Myocyte (in vitro differentiated cells): ENCODE results near the gene RPS13. TPM values are rescaled to one million over a fixed set of nuclear protein-coding genes. Genes with fewer than 3 reads are reported as not detected.
"Not testable (repeated sequence)": the region's sequence is repeated elsewhere in the genome, so short reads cannot be mapped to it uniquely, and the experiment has no call there.

Experiments used
- DNase-seq: peaks from one replicate; pipeline ENCODE4 v3.0.0-alpha.2; 2012; ENCODE audit warnings: low read depth
- total RNA-seq: library from RNA; depleted of rRNA; stranded (reverse); fragments of >200 nt; gene quantifications from 2 replicates; pipeline ENCODE4 v1.2.3, GENCODE V29; 2014

Gene RPS13
- total RNA-seq, 1 donor from 2014 or later = 1,022 TPM

GRCh38 chr11:17036666-17037658, 40.5 kb downstream of the RPS13 start:
- DNase-seq = no peak

DNA sequence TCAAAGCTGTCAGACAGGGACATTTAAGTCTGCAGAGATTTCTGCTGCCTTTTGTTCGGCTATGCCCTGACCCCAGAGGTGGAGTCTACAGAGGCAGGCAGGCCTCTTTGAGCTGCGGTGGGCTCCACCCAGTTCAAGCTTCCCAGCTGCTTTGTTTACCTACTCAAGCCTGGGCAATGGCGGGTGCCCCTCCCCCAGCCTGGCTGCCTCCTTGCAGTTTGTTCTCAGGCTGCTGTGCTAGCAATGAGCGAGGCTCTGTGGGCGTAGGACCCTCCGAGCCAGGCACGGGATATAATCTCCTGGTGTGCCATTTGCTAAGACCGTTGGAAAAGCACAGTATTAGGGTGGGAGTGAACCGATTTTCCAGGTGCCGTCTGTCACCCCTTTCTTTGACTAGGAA, 43.4 kb downstream of the RPS13 start:
- DNase-seq = not testable (repeated sequence)

- no peak for DNase-seq
Measured at GRCh38 chr11:17026487-17027082, 50.9 kb downstream of the RPS13 start.

DNA sequence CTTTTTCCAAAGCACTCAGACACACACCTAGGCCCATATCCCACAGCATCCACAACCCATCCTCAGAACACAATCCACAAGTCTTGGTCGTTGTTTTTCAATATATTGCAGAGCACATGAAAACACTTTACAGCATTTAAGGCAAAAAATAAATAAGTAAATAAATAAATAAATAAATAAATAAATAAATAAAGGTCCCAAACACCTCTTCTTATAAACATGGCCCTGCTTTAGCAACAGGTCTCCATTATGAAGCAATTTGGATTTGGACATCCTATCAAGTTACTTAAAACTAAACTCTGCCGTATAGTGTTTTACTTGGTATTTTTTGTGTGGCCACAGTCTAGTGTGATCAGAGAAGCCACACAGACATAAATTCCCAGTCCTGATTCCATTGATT, 52.5 kb downstream of the RPS13 start:
- DNase-seq = no peak

Other genes with a start within 250 kb of the RPS13 start
- gene PLEKHA7, start 63.3 kb downstream of the RPS13 start, total RNA-seq = 0.78 TPM in 2 replicates
- gene PIK3C2A, start 130.3 kb upstream of the RPS13 start, total RNA-seq = 26.2 and 26.9 TPM in 2 replicates
- gene NUCB2, start 199.1 kb upstream of the RPS13 start, total RNA-seq = 92.8 and 99.0 TPM in 2 replicates